Heart left ventricle (tissue), 16 donors: ENCODE data around the gene AOC3. TPM values are rescaled to one million over a fixed set of nuclear protein-coding genes. Genes with fewer than 3 reads are reported as not detected.

Source experiments
- ATAC-seq, 4 donors: fragments of 200-7000 bp; cut with Tn5 transposase; one replicate each; pipeline ENCODE4 v1.9.1; 2020 to 2022; ENCODE audit warnings: moderate library complexity in 4 of 4, mild to moderate bottlenecking in 3 of 4, moderate number of reproducible peaks in 1 of 4
- DNase-seq, 5 donors: peaks; one replicate each; pipeline ENCODE4 v3.0.0-alpha.2; 2020
- H3K27ac ChIP-seq, 12 donors: fragments of 200-600 bp; sonication (generic) in 4 of 12; one replicate each; pipeline versions ENCODE4 v1.5.0 to v1.8.0; 2016 to 2022; ENCODE audit warnings: mild to moderate bottlenecking in 2 of 12
- H3K27me3 ChIP-seq, 9 donors: fragments of 200-600 bp; sonication (generic) in 2 of 9; one replicate each; pipeline versions ENCODE4 v1.5.1 to v1.8.0; 2016 to 2022; ENCODE audit warnings: mild to moderate bottlenecking in 3 of 9
- H3K36me3 ChIP-seq, 9 donors: fragments of 200-600 bp; sonication (generic) in 2 of 9; one replicate each; pipeline versions ENCODE4 v1.5.0 to v1.8.0; 2018 to 2022; ENCODE audit warnings: mild to moderate bottlenecking in 2 of 9
- H3K4me1 ChIP-seq, 12 donors: fragments of 200-600 bp; sonication (generic) in 4 of 12; one replicate each; pipeline versions ENCODE4 v1.5.0 to v1.8.0; 2016 to 2022; ENCODE audit warnings: mild to moderate bottlenecking in 3 of 12
- H3K4me3 ChIP-seq, 12 donors: fragments of 200-600 bp; sonication (generic) in 4 of 12; one replicate each; pipeline versions ENCODE4 v1.5.0 to v1.8.0; 2017 to 2022; ENCODE audit warnings: mild to moderate bottlenecking in 9 of 12, moderate library complexity in 4 of 12
- H3K9me3 ChIP-seq, 12 donors: fragments of 200-600 bp; sonication (generic) in 4 of 12; one replicate each; pipeline versions ENCODE4 v1.5.0 to v1.8.0; 2016 to 2022; ENCODE audit warnings: mild to moderate bottlenecking in 1 of 12
- POLR2A ChIP-seq, 2 donors: fragments of 450-650 bp; IDR thresholded peaks; one replicate each; pipeline ENCODE4 v1.6.1; 2017; ENCODE audit warnings: antibody characterized with exemption in 2 of 2, mild to moderate bottlenecking in 2 of 2, moderate library complexity in 2 of 2
- WGBS, 4 donors: extraction: QIAGEN DNeasy Blood & Tissue Kit in 2 of 4; methylation state at CpG; one replicate each; pipeline versions ENCODE4 v1.1.5 to v1.1.7; 2013 to 2018; 5-methylcytosine and 5-hydroxymethylcytosine counted together
- intact Hi-C, 10 donors: fragments of 100-400 bp; cut with DNase I; formaldehyde crosslinking; loops; one replicate each; pipeline versions ENCODE4 v1.11.1 to v1.14.2; 2022
- long read RNA-seq, 3 donors: library from polyadenylated mRNA; unstranded; transcript quantifications; one replicate each; pipeline ENCODE4 v2.0.0, GENCODE V29; 2020 to 2021
- polyA plus RNA-seq, 2 donors: library from polyadenylated mRNA; stranded (reverse); fragments of 200-250 nt; gene quantifications; one replicate each; pipeline ENCODE4 v1.2.3, GENCODE V29; 2013
- total RNA-seq, 9 donors: library from RNA; depleted of rRNA in 2 of 9; stranded (reverse); fragments of >200 nt in 2 of 9; fragmentation: NEBNext Ultra II Directional in 3 of 9; extraction: Animal tissue kit (Norgen Biotek cat#: 25700) in 3 of 9; gene quantifications; one replicate each; pipeline versions ENCODE4 v1.1.0 to v1.2.4, GENCODE V29; 2016 to 2023
- TF ChIP-seq, protein P1 (sequence below), 12 donors: fragments of 200-600 bp; sonication (generic) in 4 of 12; IDR thresholded peaks; one replicate each; pipeline versions ENCODE4 v1.5.0 to v1.8.0; 2018 to 2022; ENCODE audit warnings: antibody characterized with exemption in 12 of 12, mild to moderate bottlenecking in 5 of 12
- donor health status: ischemic (EF 13 %, LVEDD 7.1; RV severe dilation, severe dysfunction).
- donor health status: healthy with polysubstance abuse.
- donor health status: DM: no; HTN: yes; CAD: no.
- donor health status: DM: no; HTN: no; CAD: no.
- donor health status: ischemic (EF 25% LVEDD 6.9; RV normal size, moderate dysfunction).
- donor health status: ischemic (EF 25% LVEDD 5.7; RV mildly dilated, moderate dysfunction).
- donor health status: healthy.
- donor health status: DM: yes; HTN: yes; CAD: no.
- donor health status: ischemic (EF 35%, LVEDD 5.7; RV mildly dilated, moderate dysfunction).
- donor health status: nonischemic (EF 11% LVEDD 7.7; RV severe dilation, severe dysfunction).
- donor health status: DM: yes; HTN: yes; CAD: no.
- donor health status: PGD.
- donor health status: ischemic (EF 29% LVEDD 5.4; RV normal size, mild dysfunction).
- donor health status: nonischemic (EF 23%, LVEDD 6.1; RV moderate dilation, normal function).

The AOC3 gene
- total RNA-seq: 10 to 100 TPM in 4 of 9 donors, 1 to 10 TPM in 5; 3.9 to 55.4 (median 9.2) TPM
- 10 to 100 TPM; 10.2 to 11.8 TPM for polyA plus RNA-seq
- long read RNA-seq, donor 1, full-length matches to known transcripts: 5 of 8 reads
- long read RNA-seq, donor 1, partial matches to known transcripts: 0 of 8 reads
- long read RNA-seq, donor 1, other reads (novel, unspliced or antisense): 3 of 8 reads
- long read RNA-seq, donor 2, full-length matches to known transcripts: 3 of 12 reads
- long read RNA-seq, donor 2, partial matches to known transcripts: 0 of 12 reads
- long read RNA-seq, donor 2, other reads (novel, unspliced or antisense): 9 of 12 reads
- long read RNA-seq, donor 3, full-length matches to known transcripts: 2 of 5 reads
- long read RNA-seq, donor 3, partial matches to known transcripts: 0 of 5 reads
- long read RNA-seq, donor 3, other reads (novel, unspliced or antisense): 3 of 5 reads

GRCh38 chr17:42850954-42851353, at the start of gene AOC3:
TSS of gene AOC3 (plus strand) at chr17:42851199. CDS start at chr17:42851344, 145 bp downstream.
- peak in 4 of 5 donors; percentile 44 to 63 (median 52) for DNase-seq
- Histone ChIP-seq H3K27me3 (peaks cover 0 to 4% (median 0%) of the 10 kb centered on the region in 9 donors), H3K36me3 (no peaks in the 10 kb centered on the region), H3K27ac (peak within 1 kb of the TSS in 6 of 12 donors; percentile 23 to 85 (median 60)), H3K4me3 (peak within 1 kb of the TSS in 11 of 12 donors; percentile 6 to 56 (median 39)), H3K9me3 (no peaks in the 10 kb centered on the region), H3K4me1 (peaks cover 0 to 30% (median 9%) of the 10 kb centered on the region in 12 donors)
- ATAC-seq: peak in 3 of 4 donors; percentile 26 to 54 (median 49)
- intact Hi-C loops: no loop called here
- TF ChIP-seq, protein P1, sequence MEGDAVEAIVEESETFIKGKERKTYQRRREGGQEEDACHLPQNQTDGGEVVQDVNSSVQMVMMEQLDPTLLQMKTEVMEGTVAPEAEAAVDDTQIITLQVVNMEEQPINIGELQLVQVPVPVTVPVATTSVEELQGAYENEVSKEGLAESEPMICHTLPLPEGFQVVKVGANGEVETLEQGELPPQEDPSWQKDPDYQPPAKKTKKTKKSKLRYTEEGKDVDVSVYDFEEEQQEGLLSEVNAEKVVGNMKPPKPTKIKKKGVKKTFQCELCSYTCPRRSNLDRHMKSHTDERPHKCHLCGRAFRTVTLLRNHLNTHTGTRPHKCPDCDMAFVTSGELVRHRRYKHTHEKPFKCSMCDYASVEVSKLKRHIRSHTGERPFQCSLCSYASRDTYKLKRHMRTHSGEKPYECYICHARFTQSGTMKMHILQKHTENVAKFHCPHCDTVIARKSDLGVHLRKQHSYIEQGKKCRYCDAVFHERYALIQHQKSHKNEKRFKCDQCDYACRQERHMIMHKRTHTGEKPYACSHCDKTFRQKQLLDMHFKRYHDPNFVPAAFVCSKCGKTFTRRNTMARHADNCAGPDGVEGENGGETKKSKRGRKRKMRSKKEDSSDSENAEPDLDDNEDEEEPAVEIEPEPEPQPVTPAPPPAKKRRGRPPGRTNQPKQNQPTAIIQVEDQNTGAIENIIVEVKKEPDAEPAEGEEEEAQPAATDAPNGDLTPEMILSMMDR (IDR thresholded peaks at IDR 0.05): no peak
- no peak for TF ChIP-seq POLR2A (IDR thresholded peaks at IDR 0.05)
- WGBS, 4 donors: 19 to 57% (median 47%) methylated on average over 9 of the region's 9 CpGs

DNA sequence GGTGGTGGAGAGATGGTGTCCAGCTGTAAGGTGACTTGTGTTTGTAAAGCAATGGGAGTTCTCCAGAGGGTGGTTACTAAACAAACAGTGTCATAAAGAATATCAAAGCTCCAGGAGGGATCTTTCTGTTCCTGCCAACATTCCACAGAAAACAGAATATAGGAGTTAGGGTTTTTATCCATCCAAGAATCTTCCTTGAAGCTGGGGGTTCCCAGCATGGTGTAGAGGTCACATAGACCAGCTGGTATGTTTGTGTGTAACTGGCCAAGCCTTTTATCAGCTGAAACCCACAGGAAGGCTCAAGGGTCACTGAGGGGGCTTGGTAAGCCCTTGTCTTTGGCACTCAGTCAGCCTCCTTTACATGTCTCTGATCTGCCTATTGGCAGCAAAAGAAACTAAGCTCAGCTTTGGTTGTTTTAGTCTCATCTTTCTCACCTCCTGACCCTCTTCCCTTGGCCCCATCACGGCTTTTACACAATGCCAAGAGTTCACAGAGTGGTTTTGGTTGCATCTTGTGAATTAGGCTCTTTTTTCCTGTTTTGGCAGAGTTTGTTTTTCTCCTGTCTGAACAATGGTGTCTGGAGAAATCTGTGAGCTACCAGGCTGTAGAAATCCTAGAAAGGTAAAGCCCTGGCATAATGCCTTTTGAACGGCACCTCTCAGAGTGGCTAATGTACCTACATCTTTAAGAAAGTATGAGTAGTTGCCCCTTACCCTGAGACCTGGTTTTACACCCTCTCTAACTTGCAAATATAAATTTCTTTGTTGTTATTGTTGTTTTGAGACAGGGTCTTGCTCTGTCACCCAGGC, 47.7 kb upstream of the AOC3 start:
- H3K27ac ChIP-seq: no peak overlapping the region
- H3K4me3 ChIP-seq: no peak overlapping the region
- H3K9me3 ChIP-seq: no peaks in the 10 kb centered on the region
- 54 to 77% (median 65%) methylated on average over 2 of the region's 2 CpGs for WGBS, 4 donors
- TF ChIP-seq POLR2A (IDR thresholded peaks at IDR 0.05): no peak
- TF ChIP-seq, protein P1 (IDR thresholded peaks at IDR 0.05): no peak
- intact Hi-C loops: no loop called here
- H3K27me3 ChIP-seq: no peaks in the 10 kb centered on the region
- H3K36me3 ChIP-seq: no peaks in the 10 kb centered on the region
- H3K4me1 ChIP-seq: peaks cover 0 to 6% (median 4%) of the 10 kb centered on the region in 12 donors
- DNase-seq (no peak), ATAC-seq (no peak)

DNA sequence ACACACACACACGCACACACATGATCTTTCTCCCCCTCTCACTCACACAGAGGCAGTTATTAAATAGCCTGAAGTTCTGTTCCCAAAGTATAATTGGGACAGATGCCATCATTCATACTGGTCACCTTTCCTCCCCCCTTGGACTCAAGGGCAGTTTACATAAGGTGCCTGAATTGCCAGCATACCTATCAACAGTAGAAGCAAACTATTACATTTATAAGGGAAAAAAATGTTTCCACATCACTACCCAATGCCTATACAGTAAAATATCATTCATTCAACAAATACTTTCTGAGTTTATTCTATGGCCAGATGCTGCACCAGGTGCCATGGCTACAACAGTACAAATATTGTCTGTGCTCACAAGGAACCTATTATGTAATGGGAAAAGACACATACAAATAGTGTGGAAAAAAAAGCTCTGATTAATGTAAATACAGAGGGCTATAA, 46.1 kb upstream of the AOC3 start:
- TF ChIP-seq POLR2A (IDR thresholded peaks at IDR 0.05): no peak
- TF ChIP-seq, protein P1 (IDR thresholded peaks at IDR 0.05): no peak
- Histone ChIP-seq H3K9me3 (no peaks in the 10 kb centered on the region), H3K27ac (no peak overlapping the region), H3K4me1 (no peaks in the 10 kb centered on the region), H3K4me3 (no peak overlapping the region), H3K27me3 (no peaks in the 10 kb centered on the region), H3K36me3 (peaks cover 0 to 14% (median 9%) of the 10 kb centered on the region in 9 donors)
- intact Hi-C loops: no loop called here
- ATAC-seq: no peak
- no peak for DNase-seq
- WGBS, 4 donors: 97 to 100% (median 98%) methylated on average over 1 of the region's 1 CpG

DNA sequence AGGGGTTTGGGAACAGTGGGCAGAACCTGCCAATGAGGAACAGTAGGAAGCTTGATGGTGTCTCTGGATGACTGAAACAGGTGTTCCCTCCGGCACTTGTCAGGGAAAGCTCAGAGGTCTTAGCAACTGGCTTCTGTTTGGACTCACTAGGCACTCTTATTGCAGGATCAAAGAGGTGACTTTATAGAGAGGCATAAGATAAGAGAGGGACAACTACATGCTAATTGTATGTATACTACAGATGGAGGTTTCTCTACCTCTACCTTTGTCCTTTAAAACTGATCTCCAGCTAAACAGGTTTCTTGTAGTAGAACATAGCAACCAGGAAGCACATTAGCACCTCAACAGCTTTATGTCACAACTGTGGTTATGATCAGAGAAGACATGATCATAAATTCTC, 44.8 kb upstream of the AOC3 start:
- intact Hi-C loops: no loop called here
- ATAC-seq (no peak), DNase-seq (no peak)
- TF ChIP-seq, protein P1 (IDR thresholded peaks at IDR 0.05): no peak
- no peak for TF ChIP-seq POLR2A (IDR thresholded peaks at IDR 0.05)
- 67 to 100% (median 94%) methylated on average over 1 of the region's 1 CpG for WGBS, 4 donors
- no peaks in the 10 kb centered on the region for H3K4me1 ChIP-seq
- no peak overlapping the region for H3K27ac ChIP-seq
- H3K4me3 ChIP-seq: no peak overlapping the region
- H3K36me3 ChIP-seq: peaks cover 0 to 27% (median 22%) of the 10 kb centered on the region in 9 donors
- no peaks in the 10 kb centered on the region for H3K9me3 ChIP-seq
- no peaks in the 10 kb centered on the region for H3K27me3 ChIP-seq
